ENCODE results near the gene LARP4B.

LARP4B gene

DNA sequence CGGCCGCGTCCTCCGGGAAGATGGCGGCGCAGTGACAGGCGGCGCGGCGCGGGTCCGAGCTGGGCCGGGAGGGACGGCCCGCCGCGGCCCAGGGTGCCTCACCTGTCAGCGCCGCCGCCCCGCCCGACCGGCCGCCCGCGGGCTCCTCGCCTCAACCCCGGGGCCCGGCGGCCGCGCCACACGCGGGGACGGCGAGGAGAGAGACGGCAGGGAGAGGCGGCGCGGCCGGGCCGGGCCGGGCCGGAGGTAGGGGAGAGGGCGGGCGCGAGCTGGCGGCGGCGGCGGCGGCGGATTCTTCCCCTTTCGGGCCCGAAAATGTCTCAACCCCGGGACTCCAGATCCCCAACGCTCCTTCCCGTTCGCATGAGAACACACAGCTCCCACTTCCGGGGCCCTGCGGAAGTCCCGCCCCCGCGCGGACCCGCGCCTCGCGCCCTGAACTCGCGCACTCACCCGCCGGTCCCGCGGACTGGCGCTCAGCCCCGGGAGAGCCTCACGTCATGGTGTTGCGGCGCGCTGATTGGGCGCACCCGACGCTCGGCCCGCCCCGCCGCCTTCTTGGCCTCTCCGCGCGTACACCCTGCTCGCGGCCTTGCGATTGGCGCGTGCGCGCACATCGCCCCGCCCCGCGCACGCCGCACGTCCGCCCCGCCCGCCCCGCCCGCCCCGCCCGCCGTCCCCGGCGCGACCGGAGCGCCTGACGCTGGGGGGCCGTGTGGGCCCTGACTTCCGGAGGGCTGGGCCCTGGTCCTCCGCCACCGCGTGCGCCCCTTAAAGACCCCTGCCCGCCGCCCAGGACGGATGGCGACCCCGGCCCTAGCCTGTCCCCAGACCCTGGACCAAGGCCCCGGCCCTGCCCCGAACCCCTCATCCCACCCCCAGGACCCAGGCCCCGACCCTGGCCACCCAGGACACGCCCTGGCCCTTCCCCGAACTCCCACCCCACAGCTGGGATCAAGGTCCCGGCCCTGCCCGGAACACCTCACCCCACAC, at the start of gene LARP4B:
LARP4B (minus strand) TSS at position 380 of the 993 bp plus-strand sequence. CDS start 45,984 bp downstream, outside the sequence.
- 0 out of 2 replicates have a peak, but pooled peaks cover 4% of the 10 kb centered on the region for H3K27me3 ChIP-seq (ENCODE audit: low read depth, low read length)
- no peak within 1 kb of the TSS for H2AFZ ChIP-seq (ENCODE audit: low read depth, low read length)
- H3K4me2 ChIP-seq (ENCODE audit: low read length), result peak within 1 kb of the TSS; percentile 89
- H3K36me3 ChIP-seq (replicated peaks; ENCODE audit: low read depth, low read length), result peaks cover 7% of the 10 kb centered on the region
- peaks cover 37% of the 10 kb centered on the region for H4K20me1 ChIP-seq (ENCODE audit: insufficient read depth, low read length)
- peak within 1 kb of the TSS; percentile 91 for H3K9ac ChIP-seq (ENCODE audit: low read length)
- peaks cover 30% of the 10 kb centered on the region for H3K4me1 ChIP-seq (ENCODE audit: low read length)
- H3K9me3 ChIP-seq (ENCODE audit: insufficient read depth, low read length), result no peaks in the 10 kb centered on the region
- peak within 1 kb of the TSS; percentile 98 for H3K4me3 ChIP-seq (ENCODE audit: low read length)
- peaks cover 49% of the 10 kb centered on the region for H3K79me2 ChIP-seq (ENCODE audit: low read length)
- TF ChIP-seq, protein P1, sequence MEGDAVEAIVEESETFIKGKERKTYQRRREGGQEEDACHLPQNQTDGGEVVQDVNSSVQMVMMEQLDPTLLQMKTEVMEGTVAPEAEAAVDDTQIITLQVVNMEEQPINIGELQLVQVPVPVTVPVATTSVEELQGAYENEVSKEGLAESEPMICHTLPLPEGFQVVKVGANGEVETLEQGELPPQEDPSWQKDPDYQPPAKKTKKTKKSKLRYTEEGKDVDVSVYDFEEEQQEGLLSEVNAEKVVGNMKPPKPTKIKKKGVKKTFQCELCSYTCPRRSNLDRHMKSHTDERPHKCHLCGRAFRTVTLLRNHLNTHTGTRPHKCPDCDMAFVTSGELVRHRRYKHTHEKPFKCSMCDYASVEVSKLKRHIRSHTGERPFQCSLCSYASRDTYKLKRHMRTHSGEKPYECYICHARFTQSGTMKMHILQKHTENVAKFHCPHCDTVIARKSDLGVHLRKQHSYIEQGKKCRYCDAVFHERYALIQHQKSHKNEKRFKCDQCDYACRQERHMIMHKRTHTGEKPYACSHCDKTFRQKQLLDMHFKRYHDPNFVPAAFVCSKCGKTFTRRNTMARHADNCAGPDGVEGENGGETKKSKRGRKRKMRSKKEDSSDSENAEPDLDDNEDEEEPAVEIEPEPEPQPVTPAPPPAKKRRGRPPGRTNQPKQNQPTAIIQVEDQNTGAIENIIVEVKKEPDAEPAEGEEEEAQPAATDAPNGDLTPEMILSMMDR (IDR thresholded peaks at IDR 0.05; ENCODE audit: low read depth, low read length), result no peak
- TF ChIP-seq EZH2phosphoT487 (IDR thresholded peaks at IDR 0.05; ENCODE audit: low read depth), result no peak
- H3K27ac ChIP-seq (ENCODE audit: low read length), result peak within 1 kb of the TSS; percentile 91

DNA sequence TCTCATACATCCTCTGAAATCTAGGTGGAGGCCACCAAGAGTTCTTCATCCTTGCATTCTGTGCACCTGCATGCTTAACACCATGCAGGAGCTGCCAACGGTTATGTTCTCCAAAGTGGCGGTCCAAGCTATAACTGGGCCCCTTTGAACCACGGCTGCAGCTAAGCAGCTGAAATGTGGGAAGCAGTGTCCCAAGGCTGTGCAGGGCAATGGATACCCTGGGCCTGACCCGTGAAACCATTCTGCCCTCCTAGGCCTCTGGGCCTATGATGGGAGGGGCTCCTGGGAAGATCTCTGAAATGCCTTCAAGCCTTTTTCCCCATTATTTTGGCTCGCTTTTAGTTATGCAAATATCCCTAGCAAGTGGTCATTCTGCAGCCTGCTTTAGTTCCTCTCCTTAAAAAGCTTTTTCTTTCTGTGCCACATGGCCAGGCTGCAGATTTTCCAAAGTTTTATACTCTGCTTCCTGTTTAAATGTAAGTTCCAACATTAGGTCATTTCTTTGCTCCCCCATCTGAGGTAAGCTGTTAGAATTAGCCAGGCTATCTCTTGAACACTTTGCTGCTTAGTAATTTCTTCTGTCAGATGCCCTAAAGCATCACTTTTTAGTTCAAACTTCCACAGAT, 49.1 kb upstream of the LARP4B start:
- H3K4me1 ChIP-seq (ENCODE audit: low read length), result no peaks in the 10 kb centered on the region
- TF ChIP-seq, protein P1 (IDR thresholded peaks at IDR 0.05; ENCODE audit: low read depth, low read length), result no peak
- no peak for TF ChIP-seq EZH2phosphoT487 (IDR thresholded peaks at IDR 0.05; ENCODE audit: low read depth)
- no peak overlapping the region for H3K9ac ChIP-seq (ENCODE audit: low read length)
- no peak overlapping the region for H2AFZ ChIP-seq (ENCODE audit: low read depth, low read length)
- H3K36me3 ChIP-seq (replicated peaks; ENCODE audit: low read depth, low read length), result no peaks in the 10 kb centered on the region
- no peaks in the 10 kb centered on the region for H3K27me3 ChIP-seq (ENCODE audit: low read depth, low read length)
- peaks cover 10% of the 10 kb centered on the region; the same call in 1 of the 2 replicates for H3K9me3 ChIP-seq (ENCODE audit: insufficient read depth, low read length)
- H3K27ac ChIP-seq (ENCODE audit: low read length), result no peak overlapping the region
- H3K4me3 ChIP-seq (ENCODE audit: low read length), result no peak overlapping the region
- no peak overlapping the region for H3K4me2 ChIP-seq (ENCODE audit: low read length)
- H4K20me1 ChIP-seq (ENCODE audit: insufficient read depth, low read length), result no peaks in the 10 kb centered on the region
- H3K79me2 ChIP-seq (ENCODE audit: low read length), result no peaks in the 10 kb centered on the region

DNA sequence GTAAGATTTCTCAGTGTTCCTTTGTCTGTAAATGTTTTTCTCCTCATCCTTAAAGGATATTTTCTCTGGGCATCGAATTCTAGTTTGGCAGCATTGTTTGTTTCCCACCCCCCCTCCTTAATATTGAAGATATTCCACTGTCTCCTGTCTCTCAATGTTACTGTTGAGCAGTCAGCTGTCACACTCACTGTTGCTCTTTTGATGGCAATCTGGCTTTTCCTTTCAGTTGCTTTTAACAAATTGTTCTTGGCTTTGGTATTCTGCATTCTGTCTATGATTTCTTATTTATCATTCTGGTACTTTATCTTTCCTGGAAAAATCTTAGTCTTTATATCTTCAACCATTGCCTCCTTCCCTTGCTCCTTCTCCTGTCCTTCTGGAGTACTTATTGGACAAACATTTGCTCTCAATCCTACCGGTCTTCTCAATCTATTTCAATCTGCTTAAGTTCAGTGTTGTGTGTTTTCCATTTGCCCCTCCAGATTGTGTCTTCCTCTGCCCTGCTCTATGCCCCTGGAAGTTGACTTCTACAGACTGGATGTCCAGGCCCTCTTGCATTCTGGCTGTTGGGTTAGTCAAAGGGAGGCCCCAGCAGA, 47.4 kb upstream of the LARP4B start:
- Histone ChIP-seq H3K27ac (ENCODE audit: low read length) (no peak overlapping the region), H3K4me1 (ENCODE audit: low read length) (no peaks in the 10 kb centered on the region), H3K4me2 (ENCODE audit: low read length) (no peak overlapping the region), H3K27me3 (ENCODE audit: low read depth, low read length) (no peaks in the 10 kb centered on the region), H2AFZ (ENCODE audit: low read depth, low read length) (no peak overlapping the region), H4K20me1 (ENCODE audit: insufficient read depth, low read length) (no peaks in the 10 kb centered on the region), H3K4me3 (ENCODE audit: low read length) (no peak overlapping the region), H3K36me3 (replicated peaks; ENCODE audit: low read depth, low read length) (no peaks in the 10 kb centered on the region), H3K79me2 (ENCODE audit: low read length) (no peaks in the 10 kb centered on the region), H3K9me3 (ENCODE audit: insufficient read depth, low read length) (peaks cover 10% of the 10 kb centered on the region; the same call in 1 of the 2 replicates), H3K9ac (ENCODE audit: low read length) (no peak overlapping the region)
- TF ChIP-seq EZH2phosphoT487 (IDR thresholded peaks at IDR 0.05; ENCODE audit: low read depth), result no peak
- TF ChIP-seq, protein P1 (IDR thresholded peaks at IDR 0.05; ENCODE audit: low read depth, low read length), result no peak
